Prostate gland (tissue), 2 donors: Measurements from ENCODE around the gene GRID1. TPM values are rescaled to one million over a fixed set of nuclear protein-coding genes. Genes with fewer than 3 reads are reported as not detected.

ENCODE experiments used
- DNase-seq: peaks from one replicate; pipeline ENCODE4 v3.0.0-alpha.2; 2019; ENCODE audit warnings: low spot score
- H3K27ac ChIP-seq, 2 donors: fragments of 200-600 bp; sonication (generic); 2 replicates each; pipeline ENCODE4 v1.5.1; 2017 to 2019
- H3K27me3 ChIP-seq: fragments of 200-600 bp; sonication (generic); replicated peaks from 2 replicates; pipeline ENCODE4 v1.5.1; 2019; ENCODE audit not compliant: insufficient read depth
- H3K36me3 ChIP-seq, 2 donors: fragments of 200-600 bp; sonication (generic); 1 replicate in 1 of 2; 2 replicates in 1 of 2; pipeline versions ENCODE4 v1.5.1 to v1.8.1; 2017 to 2019
- H3K4me1 ChIP-seq: fragments of 200-600 bp; sonication (generic); replicated peaks from 2 replicates; pipeline ENCODE4 v1.5.1; 2019
- H3K4me3 ChIP-seq, 2 donors: fragments of 200-600 bp; sonication (generic); 2 replicates each; pipeline ENCODE4 v1.5.1; 2017 to 2019
- H3K9me3 ChIP-seq: fragments of 200-600 bp; sonication (generic); 2 replicates; pipeline ENCODE4 v1.5.1; 2017
- CTCF ChIP-seq, 4 experiments: fragments of 200-600 bp in 2 of 4; fragments of 450-650 bp in 2 of 4; sonication (generic) in 2 of 4; IDR thresholded peaks; 1 replicate in 3 of 4; 2 replicates in 1 of 4; pipeline ENCODE4 v1.5.1; 2016 to 2019; ENCODE audit warnings: antibody characterized with exemption in 4 of 4, mild to moderate bottlenecking in 2 of 4, moderate library complexity in 2 of 4
- POLR2A ChIP-seq: fragments of 450-650 bp; IDR thresholded peaks from one replicate; pipeline ENCODE4 v1.6.1; 2016; ENCODE audit warnings: antibody characterized with exemption, mild to moderate bottlenecking
- POLR2AphosphoS5 ChIP-seq: sonication (generic); formaldehyde crosslinking; IDR thresholded peaks from one replicate; pipeline ENCODE4 v1.6.1; 2017; ENCODE audit warnings: antibody characterized with exemption
- WGBS: methylation state at CpG from one replicate; pipeline ENCODE4 v1.1.5; 2018; 5-methylcytosine and 5-hydroxymethylcytosine counted together
- intact Hi-C: fragments of 100-400 bp; cut with DNase I; formaldehyde crosslinking; loops from one replicate; pipeline ENCODE4 v1.14.2; 2022
- total RNA-seq, 2 donors: library from RNA; depleted of rRNA; stranded (reverse); fragments of >200 nt; gene quantifications; one replicate each; pipeline ENCODE4 v1.1.0, GENCODE V29; 2016

GRID1 gene
- total RNA-seq, 2 donors from 2014 or later: 1.0 to 10.0 TPM

GRCh38 chr10:85976267-85976793 lies 390.3 kb downstream of the GRID1 start:
- intact Hi-C loops: loop anchor here (10.0 kb wide), 1 partner anchor 158 kb away; no protein-coding TSS in a partner anchor
- H3K27ac ChIP-seq: no peak overlapping the region

GRCh38 chr10:85971494-85971893 lies 395.1 kb downstream of the GRID1 start:
- Histone ChIP-seq H3K9me3 (no peaks in the 10 kb centered on the region), H3K27me3 (no peaks in the 10 kb centered on the region), H3K36me3 (no peaks in the 10 kb centered on the region), H3K27ac (no peak overlapping the region), H3K4me1 (no peaks in the 10 kb centered on the region), H3K4me3 (no peak overlapping the region)
- TF ChIP-seq POLR2A: no peak
- no peak for TF ChIP-seq CTCF (IDR thresholded peaks at IDR 0.05)
- TF ChIP-seq POLR2AphosphoS5: no peak
- intact Hi-C loops: loop anchor here (10.0 kb wide), 1 partner anchor 163 kb away; no protein-coding TSS in a partner anchor
- DNase-seq: no peak

More at GRCh38 chr10:85976267-85976793, 390.3 kb downstream of the GRID1 start:
- Histone ChIP-seq H3K4me3 (no peak overlapping the region), H3K36me3 (no peaks in the 10 kb centered on the region), H3K4me1 (no peaks in the 10 kb centered on the region), H3K9me3 (no peaks in the 10 kb centered on the region), H3K27me3 (no peaks in the 10 kb centered on the region)
- TF ChIP-seq CTCF (IDR thresholded peaks at IDR 0.05): no peak
- TF ChIP-seq POLR2AphosphoS5: no peak
- no peak for TF ChIP-seq POLR2A
- 94% methylated on average over 6 of the region's 6 CpGs for WGBS
- DNase-seq: no peak

- Histone ChIP-seq H3K36me3 (no peaks in the 10 kb centered on the region), H3K4me3 (no peak overlapping the region), H3K9me3 (no peaks in the 10 kb centered on the region), H3K4me1 (no peaks in the 10 kb centered on the region), H3K27ac (no peak overlapping the region), H3K27me3 (no peaks in the 10 kb centered on the region)
- WGBS: 80% methylated on average over 1 of the region's 1 CpG
- TF ChIP-seq POLR2AphosphoS5: no peak
- no peak for TF ChIP-seq POLR2A
- TF ChIP-seq CTCF (IDR thresholded peaks at IDR 0.05): no peak
- intact Hi-C loops: no loop called here
- DNase-seq: no peak
Measured at GRCh38 chr10:85967594-85967993, 399.0 kb downstream of the GRID1 start.

GRCh38 chr10:85961479-85962067 lies 405.0 kb downstream of the GRID1 start:
- no peaks in the 10 kb centered on the region for H3K4me1 ChIP-seq
- H3K27me3 ChIP-seq: no peaks in the 10 kb centered on the region
- DNase-seq: no peak
- WGBS: 75% methylated on average over 1 of the region's 1 CpG
- H3K9me3 ChIP-seq: no peaks in the 10 kb centered on the region
- no peak overlapping the region for H3K4me3 ChIP-seq
- TF ChIP-seq POLR2A (no peak), POLR2AphosphoS5 (no peak), CTCF (IDR thresholded peaks at IDR 0.05) (no peak)
- H3K36me3 ChIP-seq: no peaks in the 10 kb centered on the region
- intact Hi-C loops: no loop called here
- no peak overlapping the region for H3K27ac ChIP-seq

GRCh38 chr10:85961073-85961472 lies 405.5 kb downstream of the GRID1 start:
- no peaks in the 10 kb centered on the region for H3K27me3 ChIP-seq
- no peak overlapping the region for H3K4me3 ChIP-seq
- H3K27ac ChIP-seq: no peak overlapping the region
- DNase-seq: no peak
- TF ChIP-seq CTCF (IDR thresholded peaks at IDR 0.05) (no peak), POLR2AphosphoS5 (no peak), POLR2A (no peak)
- H3K9me3 ChIP-seq: no peaks in the 10 kb centered on the region
- H3K4me1 ChIP-seq: no peaks in the 10 kb centered on the region
- intact Hi-C loops: no loop called here
- H3K36me3 ChIP-seq: no peaks in the 10 kb centered on the region
- 81% methylated on average over 6 of the region's 6 CpGs for WGBS
